ENCODE measurements around the gene TOX2.

The TOX2 gene

GRCh38 chr20:43914311-43915210 is at the start of gene TOX2:
TOX2 (plus strand) TSS chr20:43914852; CDS start chr20:43914892, 40 bp downstream.
- DNase-seq (ENCODE audit: low read depth in 2 of 2) = peak; percentile 25 to 34

- DNase-seq (ENCODE audit: low read depth in 2 of 2) = no peak
Observed at GRCh38 chr20:43868091-43868490, 46.6 kb upstream of the TOX2 start.

- DNase-seq (ENCODE audit: low read depth in 2 of 2) = no peak
Observed at GRCh38 chr20:43870484-43870883, 44.2 kb upstream of the TOX2 start.

GRCh38 chr20:43878776-43879175 is 35.9 kb upstream of the TOX2 start:
- no peak for DNase-seq (ENCODE audit: low read depth in 2 of 2)

GRCh38 chr20:43893930-43894329 is 20.7 kb upstream of the TOX2 start:
- DNase-seq (ENCODE audit: low read depth in 2 of 2) = no peak

GRCh38 chr20:43894491-43894890 is 20.2 kb upstream of the TOX2 start:
- DNase-seq (ENCODE audit: low read depth in 2 of 2) = no peak

GRCh38 chr20:43895235-43895634 is 19.4 kb upstream of the TOX2 start:
- DNase-seq (ENCODE audit: low read depth in 2 of 2) = no peak

GRCh38 chr20:43899274-43900120 is 15.2 kb upstream of the TOX2 start:
- no peak for DNase-seq (ENCODE audit: low read depth in 2 of 2)

GRCh38 chr20:43900121-43900466 is 14.6 kb upstream of the TOX2 start:
- DNase-seq (ENCODE audit: low read depth in 2 of 2) = no peak

- DNase-seq (ENCODE audit: low read depth in 2 of 2) = no peak
Observed at GRCh38 chr20:43900496-43900895, 14.2 kb upstream of the TOX2 start.

- DNase-seq (ENCODE audit: low read depth in 2 of 2) = no peak
Observed at GRCh38 chr20:43901296-43901695, 13.4 kb upstream of the TOX2 start.

- no peak for DNase-seq (ENCODE audit: low read depth in 2 of 2)
Observed at GRCh38 chr20:43903953-43904826, 10.5 kb upstream of the TOX2 start.

GRCh38 chr20:43904827-43905177 is 9.8 kb upstream of the TOX2 start:
- no peak for DNase-seq (ENCODE audit: low read depth in 2 of 2)

- no peak for DNase-seq (ENCODE audit: low read depth in 2 of 2)
Observed at GRCh38 chr20:43906505-43907034, 8.1 kb upstream of the TOX2 start.

GRCh38 chr20:43909211-43909610 is 5.4 kb upstream of the TOX2 start:
- no peak for DNase-seq (ENCODE audit: low read depth in 2 of 2)

- no peak for DNase-seq (ENCODE audit: low read depth in 2 of 2)
Observed at GRCh38 chr20:43909720-43910119, 4.9 kb upstream of the TOX2 start.

GRCh38 chr20:43910564-43910963 is 4.1 kb upstream of the TOX2 start:
- no peak for DNase-seq (ENCODE audit: low read depth in 2 of 2)

- DNase-seq (ENCODE audit: low read depth in 2 of 2) = no peak
Observed at GRCh38 chr20:43911066-43911465, 3.6 kb upstream of the TOX2 start.

GRCh38 chr20:43913291-43914025 is 1.2 kb upstream of the TOX2 start:
- DNase-seq (ENCODE audit: low read depth in 2 of 2) = no peak

GRCh38 chr20:43915211-43916072 is 790 bp downstream of the TOX2 start:
- peak in 1 of 2 donors; percentile 19 for DNase-seq (ENCODE audit: low read depth in 2 of 2)

Data from stimulated activated CD8-positive, alpha-beta memory T cell treated with anti-CD3 and anti-CD28 coated beads, Interleukin-2, amount 100 ng/mL, for 48 hours (primary cell).